LNCaP clone FGC (cell line): Measurements from ENCODE around the gene GLRA3.
A peak's percentile ranks its signal among the peaks of the same experiment; 100 is the strongest.
"Not testable (repeated sequence)": the region's sequence is repeated elsewhere in the genome, so short reads cannot be mapped to it uniquely, and the experiment has no call there.

ENCODE experiments used
- DNase-seq: peaks from one replicate; pipeline ENCODE4 v3.0.0-alpha.2; 2011; ENCODE audit warnings: low read depth
- H3K4me3 ChIP-seq: 2 replicates; pipeline ENCODE4 v1.5.1; 2011; ENCODE audit warnings: mild to moderate bottlenecking, low read depth, low read length, control low read depth
- TF ChIP-seq, protein P1 (sequence below): IDR thresholded peaks from 2 replicates; pipeline ENCODE4 v1.5.1; 2012; ENCODE audit warnings: mild to moderate bottlenecking; ENCODE audit not compliant: control insufficient read depth, insufficient read depth; ENCODE audit errors: extremely low read depth

The GLRA3 gene

DNA sequence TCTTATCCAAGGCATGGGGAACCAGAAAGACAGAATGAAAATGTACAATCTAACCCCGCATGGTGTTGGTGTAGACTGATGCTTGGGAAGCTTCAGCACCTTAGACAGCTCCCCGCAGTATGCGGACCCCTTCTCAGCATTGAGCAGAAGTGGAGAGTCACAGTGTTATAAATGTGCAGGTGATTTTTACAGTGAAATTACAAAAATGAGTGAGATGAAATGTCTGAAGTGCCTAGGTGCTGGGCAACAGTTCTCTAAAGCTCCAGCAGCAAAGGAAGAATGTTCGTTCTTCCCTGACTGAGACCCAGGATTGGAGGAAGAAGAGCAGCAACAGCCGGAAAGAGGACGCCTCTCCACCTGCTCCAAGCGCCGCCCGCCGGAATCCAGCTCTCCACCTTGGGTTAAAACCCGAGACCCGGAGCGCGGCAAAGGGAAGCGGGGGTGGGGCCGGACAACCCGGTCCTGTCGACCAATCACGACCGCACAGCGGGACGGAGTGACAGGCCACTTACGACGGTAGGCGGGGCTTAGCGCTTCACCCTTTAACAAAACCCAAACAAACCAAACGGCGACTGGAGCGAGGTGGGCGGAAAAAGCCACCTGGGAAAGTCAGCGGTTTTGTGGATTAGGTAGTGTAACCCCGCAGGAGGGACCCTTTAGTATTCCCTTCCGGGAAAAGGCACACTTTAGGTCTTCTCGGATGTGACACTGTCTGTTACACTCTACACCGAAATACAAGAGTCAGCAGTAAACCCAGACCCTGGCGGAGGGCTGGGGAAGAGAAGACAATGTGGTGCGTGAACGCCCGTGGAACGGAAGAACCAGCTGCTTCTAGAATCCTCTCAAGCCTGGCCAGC, at the start of gene GLRA3:
Gene GLRA3 (minus strand): TSS at position 403 of the 857 bp plus-strand sequence. CDS start 436 bp downstream, outside the sequence.
- DNase-seq = no peak
- TF ChIP-seq, protein P1, sequence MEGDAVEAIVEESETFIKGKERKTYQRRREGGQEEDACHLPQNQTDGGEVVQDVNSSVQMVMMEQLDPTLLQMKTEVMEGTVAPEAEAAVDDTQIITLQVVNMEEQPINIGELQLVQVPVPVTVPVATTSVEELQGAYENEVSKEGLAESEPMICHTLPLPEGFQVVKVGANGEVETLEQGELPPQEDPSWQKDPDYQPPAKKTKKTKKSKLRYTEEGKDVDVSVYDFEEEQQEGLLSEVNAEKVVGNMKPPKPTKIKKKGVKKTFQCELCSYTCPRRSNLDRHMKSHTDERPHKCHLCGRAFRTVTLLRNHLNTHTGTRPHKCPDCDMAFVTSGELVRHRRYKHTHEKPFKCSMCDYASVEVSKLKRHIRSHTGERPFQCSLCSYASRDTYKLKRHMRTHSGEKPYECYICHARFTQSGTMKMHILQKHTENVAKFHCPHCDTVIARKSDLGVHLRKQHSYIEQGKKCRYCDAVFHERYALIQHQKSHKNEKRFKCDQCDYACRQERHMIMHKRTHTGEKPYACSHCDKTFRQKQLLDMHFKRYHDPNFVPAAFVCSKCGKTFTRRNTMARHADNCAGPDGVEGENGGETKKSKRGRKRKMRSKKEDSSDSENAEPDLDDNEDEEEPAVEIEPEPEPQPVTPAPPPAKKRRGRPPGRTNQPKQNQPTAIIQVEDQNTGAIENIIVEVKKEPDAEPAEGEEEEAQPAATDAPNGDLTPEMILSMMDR = no peak
- H3K4me3 ChIP-seq = no peak within 1 kb of the TSS

GRCh38 chr4:174874898-174875297, 45.9 kb upstream of the GLRA3 start:
- no peak for DNase-seq
- no peak overlapping the region for H3K4me3 ChIP-seq
- TF ChIP-seq, protein P1 = no peak

DNA sequence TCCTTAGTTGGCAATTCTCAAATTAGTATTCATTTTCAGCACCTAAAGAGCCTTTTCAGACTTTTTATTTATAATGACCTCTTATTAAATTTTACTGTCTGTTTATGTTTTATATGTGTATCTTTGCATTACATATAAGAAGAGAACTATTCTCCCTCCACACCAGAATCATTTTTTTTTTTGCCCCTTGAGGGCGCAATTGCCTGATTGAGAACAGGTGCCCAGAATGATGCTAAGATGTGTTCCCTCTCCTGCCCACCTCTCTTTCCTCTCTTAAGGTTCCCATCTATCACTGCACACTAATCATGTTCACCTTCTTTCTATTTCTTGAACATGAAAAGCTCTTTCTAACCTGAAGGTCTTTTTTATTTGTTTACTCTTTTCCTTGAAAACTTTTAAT, 44.9 kb upstream of the GLRA3 start:
- TF ChIP-seq, protein P1 = peak; percentile 23; the same call in 1 of the 2 replicates
- no peak overlapping the region for H3K4me3 ChIP-seq
- no peak for DNase-seq

DNA sequence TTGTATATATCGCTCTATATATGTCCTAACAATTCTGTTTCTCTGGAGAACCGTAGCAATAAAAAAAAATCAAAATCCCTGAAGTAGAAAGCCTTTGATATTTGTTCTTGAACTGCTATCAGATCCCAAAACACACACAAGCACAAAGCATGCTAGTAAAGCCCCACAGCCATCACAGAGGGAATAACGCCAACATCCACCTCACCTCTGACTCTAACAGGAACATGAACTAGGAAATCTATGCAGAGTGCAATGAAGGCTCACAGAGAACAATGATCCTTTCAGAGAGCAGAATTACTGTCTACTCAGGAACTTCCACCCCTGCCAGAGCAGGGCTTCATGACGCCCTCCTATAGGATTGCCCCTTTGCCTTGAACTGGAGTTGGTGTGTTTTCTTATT, 44.1 kb upstream of the GLRA3 start:
- H3K4me3 ChIP-seq, DNase-seq: not testable (repeated sequence)

GRCh38 chr4:174871407-174871806, 42.4 kb upstream of the GLRA3 start:
- DNase-seq = no peak
- TF ChIP-seq, protein P1 = no peak
- H3K4me3 ChIP-seq = no peak overlapping the region

DNA sequence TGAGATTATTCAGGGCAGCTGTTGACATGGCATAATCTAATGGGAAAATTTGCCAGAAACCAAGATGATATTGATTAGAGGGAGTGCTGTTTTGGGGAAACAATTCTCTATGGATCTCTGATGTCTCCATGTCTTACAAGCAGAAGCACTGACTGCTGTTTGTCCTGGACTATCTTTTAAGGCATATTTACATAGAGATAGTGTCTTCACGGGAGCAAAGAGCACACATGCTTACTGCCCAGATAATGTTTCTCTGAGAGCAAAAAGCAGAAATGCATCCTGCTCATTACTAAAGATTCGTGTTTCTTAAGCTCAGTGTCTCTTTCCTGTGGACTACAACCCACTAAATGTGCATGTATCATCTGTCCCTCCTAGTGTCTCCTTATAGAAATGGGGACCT, 41.3 kb upstream of the GLRA3 start:
- no peak for DNase-seq
- H3K4me3 ChIP-seq = no peak overlapping the region
- TF ChIP-seq, protein P1 = no peak

- TF ChIP-seq, protein P1 = no peak
- no peak overlapping the region for H3K4me3 ChIP-seq
- DNase-seq = no peak
Measured at GRCh38 chr4:174869339-174869738, 40.3 kb upstream of the GLRA3 start.
